ENCODE results near the gene IL2RG. TPM values are rescaled to one million over a fixed set of nuclear protein-coding genes. Genes with fewer than 3 reads are reported as not detected.

Gene IL2RG
- total and polyA plus RNA-seq, 4 donors: 2.2 to 4.0 (median 3.3) TPM

GRCh38 chrX:71128166-71128833, 16.9 kb upstream of the IL2RG start:
- no peak for DNase-seq (ENCODE audit: low spot score)
- WGBS: 81% methylated on average over 12 of the region's 12 CpGs
- H3K4me3 ChIP-seq (ENCODE audit: low read depth in 1 of 3, low read length in 3 of 3): no peak overlapping the region
- no peaks in the 10 kb centered on the region for H3K27me3 ChIP-seq (ENCODE audit: control insufficient read depth in 4 of 4, insufficient read depth in 4 of 4, low read length in 3 of 4)
- no peaks in the 10 kb centered on the region for H3K9me3 ChIP-seq (ENCODE audit: control insufficient read depth in 4 of 4, low read length in 3 of 4)
- no peak overlapping the region for H3K9ac ChIP-seq (ENCODE audit: low read depth in 1 of 2, low read length in 2 of 2)
- H3K27ac ChIP-seq (ENCODE audit: low read depth in 1 of 2, low read length in 2 of 2): no peak overlapping the region
- H3K36me3 ChIP-seq (ENCODE audit: control insufficient read depth in 4 of 4, insufficient read depth in 3 of 4, low read depth in 1 of 4, low read length in 3 of 4): peaks cover 5 to 77% (median 28%) of the 10 kb centered on the region in 4 donors
- peaks cover 0 to 7% (median 0%) of the 10 kb centered on the region in 4 donors for H3K4me1 ChIP-seq (ENCODE audit: control insufficient read depth in 4 of 4, insufficient read depth in 4 of 4, low read length in 3 of 4)
- no peak for TF ChIP-seq FOXA2 (IDR thresholded peaks at IDR 0.05)
- no peak for TF ChIP-seq ZBTB33 (IDR thresholded peaks at IDR 0.05)
- TF ChIP-seq, protein P1, sequence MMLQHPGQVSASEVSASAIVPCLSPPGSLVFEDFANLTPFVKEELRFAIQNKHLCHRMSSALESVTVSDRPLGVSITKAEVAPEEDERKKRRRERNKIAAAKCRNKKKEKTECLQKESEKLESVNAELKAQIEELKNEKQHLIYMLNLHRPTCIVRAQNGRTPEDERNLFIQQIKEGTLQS (IDR thresholded peaks at IDR 0.05): no peak
- TF ChIP-seq YY1 (IDR thresholded peaks at IDR 0.05): no peak
- no peak for TF ChIP-seq RAD21 (IDR thresholded peaks at IDR 0.05)
- no peak for TF ChIP-seq GABPA (IDR thresholded peaks at IDR 0.05 in 1 of 2, conservative IDR thresholded peaks at IDR 0.05 in 1 of 2)
- TF ChIP-seq HNF4G (IDR thresholded peaks at IDR 0.05): no peak

- TF ChIP-seq JUND (IDR thresholded peaks at IDR 0.05): no peak
- no peak for TF ChIP-seq NR2F2 (IDR thresholded peaks at IDR 0.05)
- TF ChIP-seq HNF4G (IDR thresholded peaks at IDR 0.05): no peak
- TF ChIP-seq YY1 (IDR thresholded peaks at IDR 0.05): no peak
- TF ChIP-seq, protein P1 (IDR thresholded peaks at IDR 0.05): no peak
- TF ChIP-seq FOXA1 (IDR thresholded peaks at IDR 0.05): no peak
- TF ChIP-seq EGR1 (IDR thresholded peaks at IDR 0.05; ENCODE audit: low read depth in 2 of 2): no peak
- Histone ChIP-seq H3K36me3 (ENCODE audit: control insufficient read depth in 4 of 4, insufficient read depth in 3 of 4, low read depth in 1 of 4, low read length in 3 of 4) (peaks cover 6 to 27% (median 15%) of the 10 kb centered on the region in 4 donors), H3K27me3 (ENCODE audit: control insufficient read depth in 4 of 4, insufficient read depth in 4 of 4, low read length in 3 of 4) (no peaks in the 10 kb centered on the region), H3K4me3 (ENCODE audit: low read depth in 1 of 3, low read length in 3 of 3) (peak overlapping the region; percentile 5 to 87 (median 79)), H3K27ac (ENCODE audit: low read depth in 1 of 2, low read length in 2 of 2) (peak overlapping the region in 1 of 2 donors; percentile 54), H3K4me1 (ENCODE audit: control insufficient read depth in 4 of 4, insufficient read depth in 4 of 4, low read length in 3 of 4) (peaks cover 0 to 3% (median 2%) of the 10 kb centered on the region in 4 donors), H3K9me3 (ENCODE audit: control insufficient read depth in 4 of 4, low read length in 3 of 4) (peaks cover 0 to 2% (median under 1%) of the 10 kb centered on the region in 4 donors), H3K9ac (ENCODE audit: low read depth in 1 of 2, low read length in 2 of 2) (peak overlapping the region in 1 of 2 donors; percentile 59)
- no peak for DNase-seq (ENCODE audit: low spot score)
- WGBS: 5% methylated on average over 17 of the region's 17 CpGs
These were observed 7.7 kb upstream of the IL2RG start for GRCh38 chrX:71118985-71119535.

DNA sequence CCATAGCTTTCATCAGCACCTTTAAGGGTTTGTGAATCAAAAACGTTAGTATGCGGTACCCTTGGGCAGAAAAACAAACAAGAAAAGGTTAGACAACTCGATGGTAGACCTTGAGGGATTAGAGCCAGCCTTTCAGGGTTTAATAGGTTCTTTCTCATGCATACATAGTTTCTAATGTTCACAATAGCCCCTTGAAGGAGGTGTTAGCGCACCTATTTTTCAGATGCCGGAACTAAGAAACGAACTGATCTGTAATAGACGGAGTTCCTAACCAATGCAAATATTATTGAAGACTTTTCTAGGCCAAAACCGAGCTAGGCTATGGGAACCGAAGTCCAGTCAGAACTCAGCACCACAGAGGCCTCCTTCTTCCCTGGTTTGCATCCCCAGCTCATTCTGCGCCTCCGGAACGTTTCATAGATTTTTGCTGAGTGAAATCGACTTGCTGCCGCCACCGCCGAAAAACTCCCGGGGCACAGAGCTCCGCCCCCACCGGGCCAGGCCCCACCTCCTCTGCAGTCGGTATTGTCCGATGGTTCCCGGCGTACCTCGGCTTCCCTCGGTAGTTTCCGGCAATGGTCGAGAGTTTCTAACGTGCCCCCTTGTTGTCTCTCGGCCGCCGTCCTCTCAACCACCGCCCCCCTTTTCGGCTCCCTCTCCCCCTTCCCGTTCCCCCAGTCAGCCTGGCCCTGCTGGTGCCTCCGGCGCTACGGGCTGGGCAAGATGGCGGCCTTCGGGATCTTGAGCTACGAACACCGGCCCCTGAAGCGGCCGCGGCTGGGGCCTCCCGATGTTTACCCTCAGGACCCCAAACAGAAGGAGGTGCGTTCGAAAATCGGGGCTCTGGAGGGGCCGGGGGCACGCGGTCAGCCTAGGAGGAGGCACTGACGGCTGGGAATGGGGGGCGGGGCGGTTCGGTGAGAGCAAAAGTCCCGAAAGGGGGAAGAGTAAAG, 6.9 kb upstream of the IL2RG start, which contains the start of gene MED12:
Gene MED12, plus strand, starts transcription at position 565 of the 953 bp plus-strand sequence. Its CDS starts 159 bp downstream, at position 724.
- WGBS: 1% methylated on average over 56 of the region's 56 CpGs
- H3K9me3 ChIP-seq (ENCODE audit: control insufficient read depth in 4 of 4, low read length in 3 of 4): peaks cover 0 to 2% (median under 1%) of the 10 kb centered on the region in 4 donors
- H3K27me3 ChIP-seq (ENCODE audit: control insufficient read depth in 4 of 4, insufficient read depth in 4 of 4, low read length in 3 of 4): no peaks in the 10 kb centered on the region
- DNase-seq (ENCODE audit: low spot score): peak; percentile 82
- peak within 1 kb of the TSS; percentile 69 to 87 (median 79) for H3K4me3 ChIP-seq (ENCODE audit: low read depth in 1 of 3, low read length in 3 of 3)
- H3K4me1 ChIP-seq (ENCODE audit: control insufficient read depth in 4 of 4, insufficient read depth in 4 of 4, low read length in 3 of 4): peaks cover 0 to 3% (median 2%) of the 10 kb centered on the region in 4 donors
- TF ChIP-seq EGR1 (IDR thresholded peaks at IDR 0.05; ENCODE audit: low read depth in 2 of 2): no peak
- TF ChIP-seq SP1 (IDR thresholded peaks at IDR 0.05): no peak
- TF ChIP-seq GABPA (IDR thresholded peaks at IDR 0.05 in 1 of 2, conservative IDR thresholded peaks at IDR 0.05 in 1 of 2): no peak
- TF ChIP-seq YY1 (IDR thresholded peaks at IDR 0.05): peak; percentile 89
- TF ChIP-seq ZBTB33 (IDR thresholded peaks at IDR 0.05): peak; percentile 21
- peak in 1 of 2 donors; percentile 9 for TF ChIP-seq RAD21 (IDR thresholded peaks at IDR 0.05)
- peak within 1 kb of the TSS; percentile 54 to 72 for H3K27ac ChIP-seq (ENCODE audit: low read depth in 1 of 2, low read length in 2 of 2)
- H3K9ac ChIP-seq (ENCODE audit: low read depth in 1 of 2, low read length in 2 of 2): peak within 1 kb of the TSS; percentile 79 to 81
- H3K36me3 ChIP-seq (ENCODE audit: control insufficient read depth in 4 of 4, insufficient read depth in 3 of 4, low read depth in 1 of 4, low read length in 3 of 4): peaks cover 6 to 19% (median 14%) of the 10 kb centered on the region in 4 donors

All from liver (tissue), 9 donors.